ENCODE measurements around the gene CXCR1. TPM values are rescaled to one million over a fixed set of nuclear protein-coding genes. Genes with fewer than 3 reads are reported as not detected.

The CXCR1 gene
- polyA plus RNA-seq, 1 of the 3 experiments (the other 2 are of a cell fraction): not detected

DNA sequence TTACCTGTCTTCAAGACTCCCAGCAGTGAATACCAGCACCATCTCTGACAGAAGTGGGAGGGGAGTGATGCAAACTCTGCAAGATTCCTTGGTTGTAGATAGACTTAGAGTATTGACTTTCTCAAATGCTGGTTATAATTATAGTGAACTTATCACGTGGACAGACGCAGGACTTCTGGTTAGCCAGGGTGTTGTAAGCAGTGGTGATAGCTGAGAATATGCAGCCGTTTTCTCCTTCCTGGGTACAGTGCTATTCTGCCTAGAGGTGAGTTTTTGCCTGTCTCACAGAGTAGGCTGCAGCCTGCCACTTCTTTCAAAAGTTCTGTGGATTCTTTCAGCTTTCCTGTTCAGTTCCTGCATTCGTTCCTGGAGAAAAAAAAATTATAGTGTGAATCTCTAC lies 41.7 kb downstream of the CXCR1 start:
- no peaks in the 10 kb centered on the region for H3K9me2 ChIP-seq
- no peak overlapping the region for H2AFZ ChIP-seq (ENCODE audit: low read depth)
- H3K9ac ChIP-seq: no peak overlapping the region
- H3K27ac ChIP-seq (ENCODE audit: low read depth in 2 of 2, low read length in 1 of 2): no peak overlapping the region
- H3F3A ChIP-seq (replicated peaks; ENCODE audit: insufficient read depth): no peaks in the 10 kb centered on the region
- H3K4me1 ChIP-seq (ENCODE audit: control insufficient read depth in 1 of 2, insufficient read depth in 2 of 2, low read depth in 1 of 2, low read length in 1 of 2): no peaks in the 10 kb centered on the region
- no peaks in the 10 kb centered on the region for H3K9me3 ChIP-seq
- H3K36me3 ChIP-seq (replicated peaks in 1 of 2; ENCODE audit: control insufficient read depth in 1 of 2, insufficient read depth in 2 of 2, low read length in 1 of 2): no peaks in the 10 kb centered on the region
- CTCF ChIA-PET: no interaction called here
- no peak overlapping the region for H3K4me3 ChIP-seq (ENCODE audit: low read depth in 2 of 2, low read length in 1 of 2)
- no peaks in the 10 kb centered on the region for H4K20me1 ChIP-seq (ENCODE audit: insufficient read depth)
- no peaks in the 10 kb centered on the region for H3K79me2 ChIP-seq (ENCODE audit: insufficient read depth)
- DNase-seq: no peak
- no peak overlapping the region for H3K4me2 ChIP-seq
- H3K27me3 ChIP-seq (ENCODE audit: insufficient read depth): peaks cover 18% of the 10 kb centered on the region
- POLR2A ChIA-PET: no interaction called here
- TF ChIP-seq, protein P1, sequence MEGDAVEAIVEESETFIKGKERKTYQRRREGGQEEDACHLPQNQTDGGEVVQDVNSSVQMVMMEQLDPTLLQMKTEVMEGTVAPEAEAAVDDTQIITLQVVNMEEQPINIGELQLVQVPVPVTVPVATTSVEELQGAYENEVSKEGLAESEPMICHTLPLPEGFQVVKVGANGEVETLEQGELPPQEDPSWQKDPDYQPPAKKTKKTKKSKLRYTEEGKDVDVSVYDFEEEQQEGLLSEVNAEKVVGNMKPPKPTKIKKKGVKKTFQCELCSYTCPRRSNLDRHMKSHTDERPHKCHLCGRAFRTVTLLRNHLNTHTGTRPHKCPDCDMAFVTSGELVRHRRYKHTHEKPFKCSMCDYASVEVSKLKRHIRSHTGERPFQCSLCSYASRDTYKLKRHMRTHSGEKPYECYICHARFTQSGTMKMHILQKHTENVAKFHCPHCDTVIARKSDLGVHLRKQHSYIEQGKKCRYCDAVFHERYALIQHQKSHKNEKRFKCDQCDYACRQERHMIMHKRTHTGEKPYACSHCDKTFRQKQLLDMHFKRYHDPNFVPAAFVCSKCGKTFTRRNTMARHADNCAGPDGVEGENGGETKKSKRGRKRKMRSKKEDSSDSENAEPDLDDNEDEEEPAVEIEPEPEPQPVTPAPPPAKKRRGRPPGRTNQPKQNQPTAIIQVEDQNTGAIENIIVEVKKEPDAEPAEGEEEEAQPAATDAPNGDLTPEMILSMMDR (IDR thresholded peaks at IDR 0.05): no peak
- TF ChIP-seq RAD21 (IDR thresholded peaks at IDR 0.05; ENCODE audit: low read length): no peak
- TF ChIP-seq FOXM1 (IDR thresholded peaks at IDR 0.05; ENCODE audit: low read depth): no peak
- no peak for TF ChIP-seq FOXJ3 (CRISPR knock-in tag; IDR thresholded peaks at IDR 0.05)
- TF ChIP-seq FOSL2 (IDR thresholded peaks at IDR 0.05; ENCODE audit: borderline replicate concordance, low read depth): no peak
- TF ChIP-seq RXRA (IDR thresholded peaks at IDR 0.05; ENCODE audit: borderline replicate concordance, low read depth): no peak
- no peak for TF ChIP-seq TCF12 (IDR thresholded peaks at IDR 0.05)
- TF ChIP-seq, protein P2, sequence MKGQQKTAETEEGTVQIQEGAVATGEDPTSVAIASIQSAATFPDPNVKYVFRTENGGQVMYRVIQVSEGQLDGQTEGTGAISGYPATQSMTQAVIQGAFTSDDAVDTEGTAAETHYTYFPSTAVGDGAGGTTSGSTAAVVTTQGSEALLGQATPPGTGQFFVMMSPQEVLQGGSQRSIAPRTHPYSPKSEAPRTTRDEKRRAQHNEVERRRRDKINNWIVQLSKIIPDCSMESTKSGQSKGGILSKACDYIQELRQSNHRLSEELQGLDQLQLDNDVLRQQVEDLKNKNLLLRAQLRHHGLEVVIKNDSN (IDR thresholded peaks at IDR 0.05; ENCODE audit: borderline replicate concordance, low read depth): no peak
- TF ChIP-seq, protein P3, sequence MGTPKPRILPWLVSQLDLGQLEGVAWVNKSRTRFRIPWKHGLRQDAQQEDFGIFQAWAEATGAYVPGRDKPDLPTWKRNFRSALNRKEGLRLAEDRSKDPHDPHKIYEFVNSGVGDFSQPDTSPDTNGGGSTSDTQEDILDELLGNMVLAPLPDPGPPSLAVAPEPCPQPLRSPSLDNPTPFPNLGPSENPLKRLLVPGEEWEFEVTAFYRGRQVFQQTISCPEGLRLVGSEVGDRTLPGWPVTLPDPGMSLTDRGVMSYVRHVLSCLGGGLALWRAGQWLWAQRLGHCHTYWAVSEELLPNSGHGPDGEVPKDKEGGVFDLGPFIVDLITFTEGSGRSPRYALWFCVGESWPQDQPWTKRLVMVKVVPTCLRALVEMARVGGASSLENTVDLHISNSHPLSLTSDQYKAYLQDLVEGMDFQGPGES (IDR thresholded peaks at IDR 0.05; ENCODE audit: low read depth, low read length): no peak
- TF ChIP-seq RFX5 (IDR thresholded peaks at IDR 0.05; ENCODE audit: low read length): no peak
- TF ChIP-seq, protein P4, sequence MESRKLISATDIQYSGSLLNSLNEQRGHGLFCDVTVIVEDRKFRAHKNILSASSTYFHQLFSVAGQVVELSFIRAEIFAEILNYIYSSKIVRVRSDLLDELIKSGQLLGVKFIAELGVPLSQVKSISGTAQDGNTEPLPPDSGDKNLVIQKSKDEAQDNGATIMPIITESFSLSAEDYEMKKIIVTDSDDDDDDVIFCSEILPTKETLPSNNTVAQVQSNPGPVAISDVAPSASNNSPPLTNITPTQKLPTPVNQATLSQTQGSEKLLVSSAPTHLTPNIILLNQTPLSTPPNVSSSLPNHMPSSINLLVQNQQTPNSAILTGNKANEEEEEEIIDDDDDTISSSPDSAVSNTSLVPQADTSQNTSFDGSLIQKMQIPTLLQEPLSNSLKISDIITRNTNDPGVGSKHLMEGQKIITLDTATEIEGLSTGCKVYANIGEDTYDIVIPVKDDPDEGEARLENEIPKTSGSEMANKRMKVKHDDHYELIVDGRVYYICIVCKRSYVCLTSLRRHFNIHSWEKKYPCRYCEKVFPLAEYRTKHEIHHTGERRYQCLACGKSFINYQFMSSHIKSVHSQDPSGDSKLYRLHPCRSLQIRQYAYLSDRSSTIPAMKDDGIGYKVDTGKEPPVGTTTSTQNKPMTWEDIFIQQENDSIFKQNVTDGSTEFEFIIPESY (IDR thresholded peaks at IDR 0.05; ENCODE audit: borderline replicate concordance, low read depth): no peak
- WGBS (ENCODE audit: low lambda C conversion rate): 26% methylated on average over 4 of the region's 4 CpGs

DNA sequence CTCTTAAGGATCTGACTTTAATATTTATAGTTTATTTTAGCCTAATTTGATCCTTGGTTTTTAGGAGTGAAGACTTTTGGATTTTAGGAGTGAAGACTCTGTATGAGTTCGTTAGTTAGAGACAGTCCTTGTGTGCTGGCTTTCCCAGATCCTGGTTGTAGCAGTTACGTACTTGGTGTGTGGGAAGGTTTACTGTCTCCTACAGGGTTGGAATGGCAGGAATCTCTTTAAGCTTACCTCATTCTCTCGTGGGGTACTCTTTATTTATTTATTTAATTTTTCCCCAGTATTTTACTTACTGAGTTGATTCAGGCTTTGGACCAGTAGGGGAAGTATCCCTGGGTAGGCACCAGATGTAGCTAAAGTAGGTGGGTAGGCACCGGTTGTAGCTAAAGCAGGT lies 42.8 kb downstream of the CXCR1 start:
- no peaks in the 10 kb centered on the region for H3K79me2 ChIP-seq (ENCODE audit: insufficient read depth)
- H3K27ac ChIP-seq (ENCODE audit: low read depth in 2 of 2, low read length in 1 of 2): no peak overlapping the region
- H3K27me3 ChIP-seq (ENCODE audit: insufficient read depth): peaks cover 18% of the 10 kb centered on the region
- no peak overlapping the region for H2AFZ ChIP-seq (ENCODE audit: low read depth)
- H4K20me1 ChIP-seq (ENCODE audit: insufficient read depth): no peaks in the 10 kb centered on the region
- WGBS (ENCODE audit: low lambda C conversion rate): 51% methylated on average over 4 of the region's 4 CpGs
- TF ChIP-seq RAD21 (IDR thresholded peaks at IDR 0.05; ENCODE audit: low read length): no peak
- TF ChIP-seq CHD2 (IDR thresholded peaks at IDR 0.05; ENCODE audit: low read length, partially characterized antibody): no peak
- TF ChIP-seq TEAD4 (IDR thresholded peaks at IDR 0.05; ENCODE audit: borderline replicate concordance, insufficient read depth): no peak
- TF ChIP-seq, protein P5, sequence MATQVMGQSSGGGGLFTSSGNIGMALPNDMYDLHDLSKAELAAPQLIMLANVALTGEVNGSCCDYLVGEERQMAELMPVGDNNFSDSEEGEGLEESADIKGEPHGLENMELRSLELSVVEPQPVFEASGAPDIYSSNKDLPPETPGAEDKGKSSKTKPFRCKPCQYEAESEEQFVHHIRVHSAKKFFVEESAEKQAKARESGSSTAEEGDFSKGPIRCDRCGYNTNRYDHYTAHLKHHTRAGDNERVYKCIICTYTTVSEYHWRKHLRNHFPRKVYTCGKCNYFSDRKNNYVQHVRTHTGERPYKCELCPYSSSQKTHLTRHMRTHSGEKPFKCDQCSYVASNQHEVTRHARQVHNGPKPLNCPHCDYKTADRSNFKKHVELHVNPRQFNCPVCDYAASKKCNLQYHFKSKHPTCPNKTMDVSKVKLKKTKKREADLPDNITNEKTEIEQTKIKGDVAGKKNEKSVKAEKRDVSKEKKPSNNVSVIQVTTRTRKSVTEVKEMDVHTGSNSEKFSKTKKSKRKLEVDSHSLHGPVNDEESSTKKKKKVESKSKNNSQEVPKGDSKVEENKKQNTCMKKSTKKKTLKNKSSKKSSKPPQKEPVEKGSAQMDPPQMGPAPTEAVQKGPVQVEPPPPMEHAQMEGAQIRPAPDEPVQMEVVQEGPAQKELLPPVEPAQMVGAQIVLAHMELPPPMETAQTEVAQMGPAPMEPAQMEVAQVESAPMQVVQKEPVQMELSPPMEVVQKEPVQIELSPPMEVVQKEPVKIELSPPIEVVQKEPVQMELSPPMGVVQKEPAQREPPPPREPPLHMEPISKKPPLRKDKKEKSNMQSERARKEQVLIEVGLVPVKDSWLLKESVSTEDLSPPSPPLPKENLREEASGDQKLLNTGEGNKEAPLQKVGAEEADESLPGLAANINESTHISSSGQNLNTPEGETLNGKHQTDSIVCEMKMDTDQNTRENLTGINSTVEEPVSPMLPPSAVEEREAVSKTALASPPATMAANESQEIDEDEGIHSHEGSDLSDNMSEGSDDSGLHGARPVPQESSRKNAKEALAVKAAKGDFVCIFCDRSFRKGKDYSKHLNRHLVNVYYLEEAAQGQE (IDR thresholded peaks at IDR 0.05; ENCODE audit: low read depth, low read length): no peak
- TF ChIP-seq MXI1 (IDR thresholded peaks at IDR 0.05; ENCODE audit: low read depth, low read length): no peak
- TF ChIP-seq YY1 (IDR thresholded peaks at IDR 0.05; ENCODE audit: low read depth): no peak
- no peaks in the 10 kb centered on the region for H3K9me3 ChIP-seq
- H3K36me3 ChIP-seq (replicated peaks in 1 of 2; ENCODE audit: control insufficient read depth in 1 of 2, insufficient read depth in 2 of 2, low read length in 1 of 2): no peaks in the 10 kb centered on the region
- POLR2A ChIA-PET: no interaction called here
- no peaks in the 10 kb centered on the region for H3K4me1 ChIP-seq (ENCODE audit: control insufficient read depth in 1 of 2, insufficient read depth in 2 of 2, low read depth in 1 of 2, low read length in 1 of 2)
- H3K4me2 ChIP-seq: no peak overlapping the region
- H3K4me3 ChIP-seq (ENCODE audit: low read depth in 2 of 2, low read length in 1 of 2): no peak overlapping the region
- no peaks in the 10 kb centered on the region for H3K9me2 ChIP-seq
- H3K9ac ChIP-seq: no peak overlapping the region
- no peak for DNase-seq
- CTCF ChIA-PET: interaction anchor here (1.5 kb wide), 1 partner anchor 55 kb away, joined by 4 read pairs; the partner anchor contains the start of gene RUFY4
- no peaks in the 10 kb centered on the region for H3F3A ChIP-seq (replicated peaks; ENCODE audit: insufficient read depth)

All from SK-N-SH (cell line).